Natural killer cell (primary cell): ENCODE data around the gene DNAH10. TPM values are rescaled to one million over a fixed set of nuclear protein-coding genes. Genes with fewer than 3 reads are reported as not detected.

Source experiments
- ATAC-seq, 3 donors: fragments of 150-1000 bp in 2 of 3; fragments of 200-7000 bp in 1 of 3; cut with Tn5 transposase; 1 replicate in 1 of 3; 2 replicates in 2 of 3; pipeline ENCODE4 v1.10.0; 2021; ENCODE audit warnings: mild to moderate bottlenecking in 2 of 3, moderate library complexity in 2 of 3
- DNase-seq, 2 donors: peaks; one replicate each; pipeline versions ENCODE4 v3.0.0 to v3.0.0-alpha.2; 2013 to 2021; ENCODE audit warnings: mixed read lengths in 1 of 2
- H3K27ac ChIP-seq: one replicate; pipeline ENCODE4 v1.5.1; 2013; ENCODE audit warnings: mild to moderate bottlenecking, low read length
- H3K27me3 ChIP-seq: one replicate; pipeline ENCODE4 v1.6.1; 2013; ENCODE audit warnings: low read length; ENCODE audit not compliant: control insufficient read depth, insufficient read depth
- H3K36me3 ChIP-seq: one replicate; pipeline ENCODE4 v1.6.1; 2013; ENCODE audit warnings: low read length; ENCODE audit not compliant: control insufficient read depth, insufficient read depth
- H3K4me1 ChIP-seq: one replicate; pipeline ENCODE4 v1.6.1; 2013; ENCODE audit warnings: low read length; ENCODE audit not compliant: control insufficient read depth, insufficient read depth
- H3K4me3 ChIP-seq: one replicate; pipeline ENCODE4 v1.5.1; 2013; ENCODE audit warnings: low read length
- H3K9me3 ChIP-seq: one replicate; pipeline ENCODE4 v1.6.1; 2013; ENCODE audit warnings: low read length; ENCODE audit not compliant: control insufficient read depth, insufficient read depth
- H3K27ac Mint-ChIP-seq, 2 donors: one replicate each; pipeline ENCODE4 v1.8.0; 2022; ENCODE audit warnings: mild to moderate bottlenecking in 2 of 2, mixed read lengths in 2 of 2, moderate library complexity in 1 of 2
- H3K27me3 Mint-ChIP-seq, 2 donors: one replicate each; pipeline ENCODE4 v1.8.0; 2022; ENCODE audit warnings: low read depth in 2 of 2, mixed read lengths in 2 of 2
- H3K36me3 Mint-ChIP-seq: one replicate; pipeline ENCODE4 v1.8.0; 2022; ENCODE audit warnings: mixed read lengths
- H3K4me1 Mint-ChIP-seq, 2 donors: one replicate each; pipeline ENCODE4 v1.8.0; 2022; ENCODE audit warnings: mixed read lengths in 2 of 2
- H3K4me3 Mint-ChIP-seq: one replicate; pipeline ENCODE4 v1.8.0; 2022; ENCODE audit warnings: mild to moderate bottlenecking, moderate library complexity, mixed read lengths
- H3K9me3 Mint-ChIP-seq, 2 donors: one replicate each; pipeline ENCODE4 v1.8.0; 2022; ENCODE audit warnings: mixed read lengths in 2 of 2
- WGBS: methylation state at CpG from one replicate; pipeline ENCODE4 v1.1.7; 2013; ENCODE audit warnings: missing lambda C conversion rate; ENCODE audit not compliant: insufficient coverage; 5-methylcytosine and 5-hydroxymethylcytosine counted together
- intact Hi-C: fragments of 100-400 bp; cut with micrococcal nuclease; formaldehyde crosslinking; loops from one replicate; pipeline ENCODE4 v1.14.2; 2022
- total RNA-seq, 4 donors: library from RNA; stranded (reverse); fragments of 120-200 nt in 1 of 4; gene quantifications; one replicate each; pipeline versions ENCODE4 v1.2.3 to v1.2.4, GENCODE V29; 2013 to 2022
- TF ChIP-seq, protein P1 (sequence below): fragments of 200-600 bp; IDR thresholded peaks from one replicate; pipeline ENCODE4 v1.8.0; 2022; ENCODE audit warnings: antibody characterized with exemption

The DNAH10 gene
- 1 to 10 TPM in 1 of 3 donors, under 1 TPM in 2; 0.43 to 1.7 (median 0.94) TPM for total RNA-seq
- 0.95 TPM for total RNA-seq (2013)

DNA sequence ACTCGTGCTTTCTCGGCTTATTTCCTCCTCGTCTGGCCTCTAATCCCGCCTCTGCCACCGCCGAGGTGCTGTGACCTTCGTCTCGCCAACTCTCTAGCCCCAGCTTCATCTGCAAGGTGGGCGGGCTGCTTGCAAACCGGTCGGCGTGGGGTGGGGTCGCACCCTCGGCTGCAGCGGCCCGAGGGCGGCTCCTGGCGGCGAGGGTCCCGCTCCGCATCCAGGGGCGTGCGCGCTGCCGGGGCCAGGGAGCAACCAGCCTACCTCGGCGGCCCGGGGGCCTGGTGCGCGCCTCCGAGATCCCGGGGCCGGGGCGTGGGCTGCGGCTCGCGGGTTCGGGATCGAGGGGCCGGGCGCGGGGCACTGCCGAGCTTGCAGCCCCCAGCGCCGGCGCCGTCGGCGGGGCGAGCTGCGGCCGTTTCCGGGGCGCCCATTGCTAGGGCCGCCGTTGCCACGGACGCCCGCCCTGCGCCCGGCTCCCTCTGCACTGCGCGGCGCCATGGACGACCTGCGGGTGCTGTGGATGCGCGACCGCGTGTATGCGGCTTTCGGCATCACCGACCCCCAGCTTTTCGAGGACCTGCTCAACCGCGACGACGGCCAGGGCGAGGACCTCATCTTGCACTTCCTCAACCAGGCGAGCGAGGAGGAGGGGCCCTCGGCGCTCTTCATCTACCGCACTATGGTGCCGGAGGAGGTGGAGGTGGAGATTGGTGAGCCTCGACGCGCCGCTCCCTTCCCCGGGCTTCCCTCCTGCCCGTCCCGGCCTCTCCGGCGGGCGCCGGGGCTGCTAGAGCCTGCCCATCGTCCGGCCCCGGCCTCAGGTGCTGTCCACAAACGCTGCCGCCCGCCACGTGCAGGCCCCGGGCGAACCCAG lies at the start of gene DNAH10:
Gene DNAH10 (plus strand): TSS at position 461 of the 874 bp plus-strand sequence. CDS start 36 bp downstream, at position 497.
- peaks cover under 1 to 6% of the 10 kb centered on the region in 2 donors for H3K27me3 Mint-ChIP-seq
- peak; percentile 78 to 81 (median 79) for ATAC-seq
- no peak within 1 kb of the TSS for H3K27ac Mint-ChIP-seq
- no peaks in the 10 kb centered on the region for H3K9me3 ChIP-seq
- 1% methylated on average over 105 of the region's 105 CpGs for WGBS
- DNase-seq = peak; percentile 26 to 58
- H3K4me3 ChIP-seq = peak within 1 kb of the TSS; percentile 52
- peaks cover 12% of the 10 kb centered on the region for H3K27me3 ChIP-seq
- H3K4me3 Mint-ChIP-seq = peak within 1 kb of the TSS; percentile 76
- H3K27ac ChIP-seq = no peak within 1 kb of the TSS
- H3K4me1 ChIP-seq = peaks cover 10% of the 10 kb centered on the region
- H3K9me3 Mint-ChIP-seq = no peaks in the 10 kb centered on the region
- H3K36me3 Mint-ChIP-seq = no peaks in the 10 kb centered on the region
- H3K36me3 ChIP-seq = no peaks in the 10 kb centered on the region
- intact Hi-C loops = no loop called here
- TF ChIP-seq, protein P1, sequence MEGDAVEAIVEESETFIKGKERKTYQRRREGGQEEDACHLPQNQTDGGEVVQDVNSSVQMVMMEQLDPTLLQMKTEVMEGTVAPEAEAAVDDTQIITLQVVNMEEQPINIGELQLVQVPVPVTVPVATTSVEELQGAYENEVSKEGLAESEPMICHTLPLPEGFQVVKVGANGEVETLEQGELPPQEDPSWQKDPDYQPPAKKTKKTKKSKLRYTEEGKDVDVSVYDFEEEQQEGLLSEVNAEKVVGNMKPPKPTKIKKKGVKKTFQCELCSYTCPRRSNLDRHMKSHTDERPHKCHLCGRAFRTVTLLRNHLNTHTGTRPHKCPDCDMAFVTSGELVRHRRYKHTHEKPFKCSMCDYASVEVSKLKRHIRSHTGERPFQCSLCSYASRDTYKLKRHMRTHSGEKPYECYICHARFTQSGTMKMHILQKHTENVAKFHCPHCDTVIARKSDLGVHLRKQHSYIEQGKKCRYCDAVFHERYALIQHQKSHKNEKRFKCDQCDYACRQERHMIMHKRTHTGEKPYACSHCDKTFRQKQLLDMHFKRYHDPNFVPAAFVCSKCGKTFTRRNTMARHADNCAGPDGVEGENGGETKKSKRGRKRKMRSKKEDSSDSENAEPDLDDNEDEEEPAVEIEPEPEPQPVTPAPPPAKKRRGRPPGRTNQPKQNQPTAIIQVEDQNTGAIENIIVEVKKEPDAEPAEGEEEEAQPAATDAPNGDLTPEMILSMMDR = peak; percentile 26
- peaks cover 0 to under 1% of the 10 kb centered on the region in 2 donors for H3K4me1 Mint-ChIP-seq

- no peaks in the 10 kb centered on the region for H3K36me3 Mint-ChIP-seq
- no peaks in the 10 kb centered on the region for H3K27me3 Mint-ChIP-seq
- intact Hi-C loops = loop anchor here (2.0 to 5.0 kb wide), 2 partner anchors 30 to 41 kb away; partner anchors contain the start of gene TCTN2
- 0% methylated on average over 26 of the region's 26 CpGs for WGBS
- no peaks in the 10 kb centered on the region for H3K9me3 Mint-ChIP-seq
- no peak for ATAC-seq
- TF ChIP-seq, protein P1 = no peak
- Histone ChIP-seq H3K4me3 (peak overlapping the region; percentile 82), H3K27ac (no peak overlapping the region), H3K36me3 (no peaks in the 10 kb centered on the region), H3K9me3 (no peaks in the 10 kb centered on the region), H3K4me1 (peaks cover 24% of the 10 kb centered on the region), H3K27me3 (no peaks in the 10 kb centered on the region)
- H3K4me1 Mint-ChIP-seq = peaks cover 32 to 37% of the 10 kb centered on the region in 2 donors
- peak overlapping the region; percentile 78 to 88 for H3K27ac Mint-ChIP-seq
- peak overlapping the region; percentile 91 for H3K4me3 Mint-ChIP-seq
- no peak for DNase-seq
Observed at GRCh38 chr12:123712780-123713319, 49.3 kb upstream of the DNAH10 start.

GRCh38 chr12:123713398-123713797 lies 48.7 kb upstream of the DNAH10 start:
- H3K4me1 Mint-ChIP-seq = peaks cover 32 to 37% of the 10 kb centered on the region in 2 donors
- Histone ChIP-seq H3K27me3 (no peaks in the 10 kb centered on the region), H3K4me3 (no peak overlapping the region), H3K27ac (no peak overlapping the region), H3K4me1 (peaks cover 24% of the 10 kb centered on the region), H3K36me3 (peaks cover 2% of the 10 kb centered on the region), H3K9me3 (no peaks in the 10 kb centered on the region)
- TF ChIP-seq, protein P1 = no peak
- H3K36me3 Mint-ChIP-seq = no peaks in the 10 kb centered on the region
- WGBS = 6% methylated on average over 6 of the region's 6 CpGs
- ATAC-seq (no peak), DNase-seq (peak in 1 of 2 donors; percentile 21)
- H3K4me3 Mint-ChIP-seq = peak overlapping the region; percentile 91
- intact Hi-C loops = loop anchor here (2.0 to 5.0 kb wide), 2 partner anchors 29 to 41 kb away; partner anchors contain the start of gene TCTN2
- peak overlapping the region; percentile 78 to 88 for H3K27ac Mint-ChIP-seq
- no peaks in the 10 kb centered on the region for H3K27me3 Mint-ChIP-seq
- no peaks in the 10 kb centered on the region for H3K9me3 Mint-ChIP-seq
